Germinal center (tissue), 1 donor: Measurements from ENCODE around the gene ZBTB2.
"Not testable (repeated sequence)": the region's sequence is repeated elsewhere in the genome, so short reads cannot be mapped to it uniquely, and the experiment has no call there.

Source experiments
- DNase-seq: peaks from one replicate; pipeline ENCODE4 v3.0.0; 2012; ENCODE audit warnings: mixed read lengths, low spot score

ZBTB2 gene

DNA sequence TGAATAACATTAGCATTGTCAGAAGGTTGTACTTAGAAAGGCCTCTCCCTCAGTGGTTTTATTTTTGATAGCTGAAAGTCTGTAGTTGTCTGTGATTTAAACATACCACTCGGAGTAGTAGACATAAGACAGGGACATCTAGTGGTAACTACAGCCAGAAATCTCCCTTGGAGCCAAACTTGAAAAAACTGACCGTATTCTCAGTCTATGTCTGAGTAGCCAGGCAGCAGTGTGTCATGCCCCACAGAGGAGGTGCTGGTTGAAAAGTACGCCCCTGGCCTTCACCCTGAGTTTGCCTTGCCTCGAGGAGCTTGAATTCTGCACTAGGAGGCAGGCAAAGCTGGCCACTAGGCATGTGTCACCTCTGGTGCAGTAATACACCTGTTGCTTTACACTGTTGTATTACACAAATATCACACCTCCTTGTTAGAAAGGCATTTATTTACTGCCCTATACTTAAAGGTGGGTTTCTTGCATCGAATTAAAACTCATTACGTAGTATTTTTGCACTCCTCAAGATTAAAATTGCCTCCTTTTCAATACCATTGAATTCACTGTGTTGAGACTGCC, 20.8 kb downstream of the ZBTB2 start:
- DNase-seq = no peak

DNA sequence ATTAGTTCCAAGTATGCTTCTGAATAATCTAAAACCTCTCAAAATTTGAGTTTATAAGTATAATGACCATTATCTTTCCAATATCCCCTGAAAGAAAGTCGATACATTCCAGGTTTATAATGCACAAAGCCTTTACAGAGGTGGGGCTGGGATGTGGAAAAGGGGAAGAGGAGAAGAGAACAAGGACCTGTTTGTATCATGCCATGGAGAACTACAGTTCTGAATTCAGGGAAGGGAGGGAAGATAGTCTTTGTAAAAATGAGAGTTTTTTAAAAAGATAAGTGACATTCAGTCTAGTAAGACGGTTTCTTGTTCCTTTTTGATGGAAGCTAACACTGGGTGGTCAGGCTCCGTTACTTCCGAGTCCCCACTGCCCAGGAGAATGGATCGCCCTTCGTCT, 26.1 kb downstream of the ZBTB2 start:
- DNase-seq = no peak

GRCh38 chr6:151359486-151359885, 31.9 kb downstream of the ZBTB2 start:
- DNase-seq = no peak

- DNase-seq = no peak
Measured at GRCh38 chr6:151358475-151358874, 32.9 kb downstream of the ZBTB2 start.

GRCh38 chr6:151357758-151358436, 33.5 kb downstream of the ZBTB2 start:
- no peak for DNase-seq

DNA sequence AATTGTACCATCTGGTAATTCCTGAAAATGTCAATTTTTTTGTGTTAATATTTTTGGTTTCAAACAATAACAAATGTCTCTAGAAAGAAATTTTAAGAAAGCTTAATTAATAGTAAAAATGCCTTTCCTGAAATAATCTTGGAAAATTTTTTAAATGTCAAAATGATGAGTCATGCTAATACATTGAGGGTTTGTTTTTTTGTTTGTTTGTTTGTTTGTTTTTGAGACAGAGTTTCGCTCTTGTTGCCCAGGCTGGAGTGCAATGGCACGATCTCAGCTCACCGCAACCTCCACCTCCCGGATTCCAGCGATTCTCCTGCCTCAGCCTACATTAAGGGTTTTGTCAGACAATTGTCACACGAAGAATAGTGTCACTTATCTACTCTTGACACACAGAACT, 34.4 kb downstream of the ZBTB2 start:
- DNase-seq = not testable (repeated sequence)

DNA sequence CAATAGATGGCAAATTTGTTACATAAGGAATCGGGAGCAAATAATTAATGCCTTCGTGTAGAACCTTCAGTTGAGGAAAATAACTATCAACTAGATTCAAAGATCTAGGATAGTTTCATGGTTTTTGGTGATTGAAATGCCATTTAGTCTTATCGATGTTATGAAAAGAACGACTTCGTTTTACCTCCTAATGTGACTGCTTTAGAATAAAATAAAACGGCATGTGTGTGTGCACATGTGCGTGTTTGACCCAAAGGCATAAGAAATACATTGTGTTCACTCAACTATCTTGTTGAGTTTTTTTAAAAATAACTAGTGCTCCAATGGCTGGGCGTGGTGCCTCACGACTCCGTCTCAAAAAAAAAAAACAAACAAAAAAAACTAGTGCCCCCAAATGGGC, 37.6 kb downstream of the ZBTB2 start:
- no peak for DNase-seq

- no peak for DNase-seq
Measured at GRCh38 chr6:151352410-151353396, 38.7 kb downstream of the ZBTB2 start.

GRCh38 chr6:151351731-151352130, 39.6 kb downstream of the ZBTB2 start:
- DNase-seq = no peak

DNA sequence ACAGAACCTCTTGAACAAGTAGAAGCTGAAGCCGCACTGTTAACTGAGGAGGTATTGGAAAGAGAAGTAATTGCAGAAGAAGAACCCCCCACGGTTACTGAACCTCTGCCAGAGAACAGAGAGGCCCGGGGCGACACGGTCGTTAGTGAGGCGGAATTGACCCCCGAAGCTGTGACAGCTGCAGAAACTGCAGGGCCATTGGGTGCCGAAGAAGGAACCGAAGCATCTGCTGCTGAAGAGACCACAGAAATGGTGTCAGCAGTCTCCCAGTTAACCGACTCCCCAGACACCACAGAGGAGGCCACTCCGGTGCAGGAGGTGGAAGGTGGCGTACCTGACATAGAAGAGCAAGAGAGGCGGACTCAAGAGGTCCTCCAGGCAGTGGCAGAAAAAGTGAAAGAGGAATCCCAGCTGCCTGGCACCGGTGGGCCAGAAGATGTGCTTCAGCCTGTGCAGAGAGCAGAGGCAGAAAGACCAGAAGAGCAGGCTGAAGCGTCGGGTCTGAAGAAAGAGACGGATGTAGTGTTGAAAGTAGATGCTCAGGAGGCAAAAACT, 40.1 kb downstream of the ZBTB2 start:
- DNase-seq = no peak

DNA sequence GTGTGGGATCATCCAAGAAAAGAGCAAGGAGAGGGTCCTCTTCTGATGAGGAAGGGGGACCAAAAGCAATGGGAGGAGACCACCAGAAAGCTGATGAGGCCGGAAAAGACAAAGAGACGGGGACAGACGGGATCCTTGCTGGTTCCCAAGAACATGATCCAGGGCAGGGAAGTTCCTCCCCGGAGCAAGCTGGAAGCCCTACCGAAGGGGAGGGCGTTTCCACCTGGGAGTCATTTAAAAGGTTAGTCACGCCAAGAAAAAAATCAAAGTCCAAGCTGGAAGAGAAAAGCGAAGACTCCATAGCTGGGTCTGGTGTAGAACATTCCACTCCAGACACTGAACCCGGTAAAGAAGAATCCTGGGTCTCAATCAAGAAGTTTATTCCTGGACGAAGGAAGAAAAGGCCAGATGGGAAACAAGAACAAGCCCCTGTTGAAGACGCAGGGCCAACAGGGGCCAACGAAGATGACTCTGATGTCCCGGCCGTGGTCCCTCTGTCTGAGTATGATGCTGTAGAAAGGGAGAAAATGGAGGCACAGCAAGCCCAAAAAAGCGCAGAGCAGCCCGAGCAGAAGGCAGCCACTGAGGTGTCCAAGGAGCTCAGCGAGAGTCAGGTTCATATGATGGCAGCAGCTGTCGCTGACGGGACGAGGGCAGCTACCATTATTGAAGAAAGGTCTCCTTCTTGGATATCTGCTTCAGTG, 40.8 kb downstream of the ZBTB2 start:
- no peak for DNase-seq

- DNase-seq = no peak
Measured at GRCh38 chr6:151349651-151350270, 41.6 kb downstream of the ZBTB2 start.

GRCh38 chr6:151342750-151343149, 48.6 kb downstream of the ZBTB2 start:
- not testable (repeated sequence) for DNase-seq

DNA sequence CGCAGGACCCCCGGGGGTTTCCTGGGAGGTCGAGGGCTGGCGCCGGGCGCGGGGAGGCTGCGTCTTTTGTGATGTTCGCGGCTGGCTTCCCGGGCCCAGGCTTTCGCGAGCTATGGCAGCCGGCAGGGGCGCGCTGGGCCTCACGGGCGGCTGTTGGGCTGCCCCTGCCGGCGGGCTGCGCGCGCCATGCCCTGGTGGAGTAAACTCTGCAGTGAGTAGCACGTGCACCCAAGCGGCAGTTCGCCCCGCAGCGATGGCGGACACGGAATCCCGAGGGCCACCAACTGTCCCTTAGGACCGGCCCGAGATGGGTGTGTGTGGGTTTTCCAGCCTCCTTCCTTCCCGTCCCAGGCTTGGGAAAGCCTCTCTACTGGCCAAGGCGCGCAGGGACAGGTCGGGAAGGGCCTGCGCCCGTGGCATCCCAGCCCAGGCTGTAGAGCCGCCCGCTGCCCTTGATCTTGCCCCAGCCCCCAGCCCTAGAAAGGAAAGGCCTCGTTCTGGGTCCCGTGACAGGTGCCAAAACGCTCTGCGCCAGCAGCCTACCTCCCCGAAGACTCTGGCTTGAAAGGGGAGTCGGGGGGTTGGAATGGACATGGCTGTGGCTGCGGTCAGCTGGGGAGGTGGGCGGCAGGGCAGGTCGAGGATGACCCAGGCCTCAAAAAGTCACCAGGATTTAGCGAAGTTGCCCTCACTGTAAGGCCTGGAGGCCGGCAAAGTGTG, 49.7 kb downstream of the ZBTB2 start:
- no peak for DNase-seq

GRCh38 chr6:151340219-151340978, 51.0 kb downstream of the ZBTB2 start:
- DNase-seq = no peak

DNA sequence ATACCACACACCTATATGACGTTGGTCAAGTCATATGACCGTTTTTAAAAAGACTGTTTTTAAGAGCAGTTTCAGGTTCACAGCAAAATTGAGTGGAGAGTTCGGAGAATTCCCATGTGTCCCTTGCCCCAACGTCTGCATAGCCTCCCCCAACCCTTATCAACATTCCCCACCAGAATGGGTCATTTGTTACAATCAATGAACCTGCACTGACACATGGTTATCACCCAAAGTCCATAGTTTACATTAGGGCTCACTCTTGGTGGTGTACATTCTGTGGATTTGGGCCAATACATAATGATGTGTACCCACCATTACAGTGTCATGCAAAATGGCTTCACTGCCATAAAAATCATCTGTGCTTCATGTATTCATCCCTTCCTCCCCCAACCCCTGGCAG, 52.0 kb downstream of the ZBTB2 start:
- no peak for DNase-seq

GRCh38 chr6:151338651-151339200, 52.6 kb downstream of the ZBTB2 start:
- DNase-seq = no peak

GRCh38 chr6:151335930-151336329, 55.4 kb downstream of the ZBTB2 start:
- no peak for DNase-seq

DNA sequence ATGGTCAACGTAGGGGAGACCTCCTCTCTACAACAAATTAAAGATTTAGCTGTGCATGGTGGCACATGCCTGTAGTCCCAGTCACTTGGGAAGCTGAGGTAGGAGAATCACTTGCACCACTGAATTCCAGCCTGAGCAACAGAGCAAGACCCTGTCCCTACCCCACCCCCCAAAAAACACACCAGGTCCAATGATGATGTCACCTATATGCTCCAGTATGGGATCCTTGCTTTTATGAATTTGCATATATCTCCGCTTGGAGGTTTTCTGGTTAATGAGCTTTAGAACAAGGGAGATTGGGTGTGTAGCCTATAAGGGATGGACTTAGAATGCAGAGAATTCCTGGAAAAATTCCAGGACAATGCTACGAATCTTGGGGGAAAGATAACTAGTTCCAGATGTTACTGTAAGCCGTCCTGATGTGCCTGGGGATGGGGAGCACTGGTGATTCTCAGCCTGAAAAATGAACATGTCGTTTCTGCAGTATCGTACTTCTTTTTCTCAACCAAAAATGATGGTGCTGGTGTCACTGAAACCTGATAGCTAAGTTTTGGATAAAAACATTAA, 61.1 kb downstream of the ZBTB2 start:
- DNase-seq = no peak
